Breast epithelium (tissue), 3 donors: ENCODE results near the gene PCNX1.

Experiments
- POLR2AphosphoS5 ChIP-seq, 3 donors: sonication (generic); formaldehyde crosslinking; IDR thresholded peaks; one replicate each; pipeline ENCODE4 v1.6.1; 2017; ENCODE audit warnings: antibody characterized with exemption in 3 of 3
- TF ChIP-seq, protein P1 (sequence below), 3 donors: fragments of 450-650 bp; IDR thresholded peaks; one replicate each; pipeline ENCODE4 v1.5.1; 2016 to 2017; ENCODE audit warnings: antibody characterized with exemption in 3 of 3, mild to moderate bottlenecking in 3 of 3, moderate library complexity in 3 of 3

- TF ChIP-seq POLR2AphosphoS5 (IDR thresholded peaks at IDR 0.05), result no peak
- TF ChIP-seq, protein P1, sequence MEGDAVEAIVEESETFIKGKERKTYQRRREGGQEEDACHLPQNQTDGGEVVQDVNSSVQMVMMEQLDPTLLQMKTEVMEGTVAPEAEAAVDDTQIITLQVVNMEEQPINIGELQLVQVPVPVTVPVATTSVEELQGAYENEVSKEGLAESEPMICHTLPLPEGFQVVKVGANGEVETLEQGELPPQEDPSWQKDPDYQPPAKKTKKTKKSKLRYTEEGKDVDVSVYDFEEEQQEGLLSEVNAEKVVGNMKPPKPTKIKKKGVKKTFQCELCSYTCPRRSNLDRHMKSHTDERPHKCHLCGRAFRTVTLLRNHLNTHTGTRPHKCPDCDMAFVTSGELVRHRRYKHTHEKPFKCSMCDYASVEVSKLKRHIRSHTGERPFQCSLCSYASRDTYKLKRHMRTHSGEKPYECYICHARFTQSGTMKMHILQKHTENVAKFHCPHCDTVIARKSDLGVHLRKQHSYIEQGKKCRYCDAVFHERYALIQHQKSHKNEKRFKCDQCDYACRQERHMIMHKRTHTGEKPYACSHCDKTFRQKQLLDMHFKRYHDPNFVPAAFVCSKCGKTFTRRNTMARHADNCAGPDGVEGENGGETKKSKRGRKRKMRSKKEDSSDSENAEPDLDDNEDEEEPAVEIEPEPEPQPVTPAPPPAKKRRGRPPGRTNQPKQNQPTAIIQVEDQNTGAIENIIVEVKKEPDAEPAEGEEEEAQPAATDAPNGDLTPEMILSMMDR (IDR thresholded peaks at IDR 0.05), result no peak
Observed at GRCh38 chr14:71163842-71164629, 256.8 kb downstream of the PCNX1 start.
